Tibial nerve (tissue), 3 donors: ENCODE data around the gene COMP.

Source experiments
- POLR2A ChIP-seq, 2 donors: fragments of 450-650 bp; IDR thresholded peaks; one replicate each; pipeline ENCODE4 v1.6.1; 2017; ENCODE audit warnings: antibody characterized with exemption in 2 of 2, mild to moderate bottlenecking in 2 of 2, moderate library complexity in 2 of 2
- TF ChIP-seq, protein P1 (sequence below), 5 experiments: fragments of 200-600 bp in 3 of 5; fragments of 450-650 bp in 2 of 5; sonication (generic) in 3 of 5; IDR thresholded peaks; one replicate each; pipeline ENCODE4 v1.5.1; 2016 to 2019; ENCODE audit warnings: antibody characterized with exemption in 5 of 5, mild to moderate bottlenecking in 3 of 5, moderate library complexity in 2 of 5

DNA sequence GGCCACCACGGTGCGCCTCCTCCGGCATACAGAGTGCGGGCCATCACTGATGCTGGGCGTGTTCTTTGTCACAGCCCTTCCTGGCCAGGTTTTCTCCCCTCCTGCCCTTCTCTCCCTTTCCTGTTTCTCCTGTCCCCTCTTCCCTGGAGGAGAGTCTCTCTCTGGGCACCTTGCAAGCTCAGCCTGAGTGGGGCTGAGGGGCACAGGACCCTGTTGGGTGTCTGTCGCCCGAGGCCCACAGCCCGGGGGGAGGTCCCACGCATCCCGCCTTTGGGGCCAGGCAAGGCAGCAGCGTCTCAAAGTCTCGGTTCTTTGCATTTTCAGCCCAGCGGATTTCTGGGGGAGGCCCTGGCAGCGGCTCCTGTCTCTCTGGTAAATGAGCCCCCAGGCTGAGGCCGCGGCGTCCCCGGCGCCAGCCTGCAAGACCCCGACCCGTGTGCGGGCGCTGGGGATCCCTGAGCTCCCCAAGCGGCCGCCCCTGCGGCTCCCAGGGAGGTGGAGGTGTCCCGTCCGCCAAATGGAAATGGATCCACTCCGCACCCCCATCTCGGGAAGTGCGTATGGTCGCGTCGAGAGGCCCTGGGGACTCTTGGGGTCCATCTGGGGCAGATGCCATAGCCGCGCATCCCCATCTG is 47.2 kb downstream of the COMP start:
- TF ChIP-seq, protein P1, sequence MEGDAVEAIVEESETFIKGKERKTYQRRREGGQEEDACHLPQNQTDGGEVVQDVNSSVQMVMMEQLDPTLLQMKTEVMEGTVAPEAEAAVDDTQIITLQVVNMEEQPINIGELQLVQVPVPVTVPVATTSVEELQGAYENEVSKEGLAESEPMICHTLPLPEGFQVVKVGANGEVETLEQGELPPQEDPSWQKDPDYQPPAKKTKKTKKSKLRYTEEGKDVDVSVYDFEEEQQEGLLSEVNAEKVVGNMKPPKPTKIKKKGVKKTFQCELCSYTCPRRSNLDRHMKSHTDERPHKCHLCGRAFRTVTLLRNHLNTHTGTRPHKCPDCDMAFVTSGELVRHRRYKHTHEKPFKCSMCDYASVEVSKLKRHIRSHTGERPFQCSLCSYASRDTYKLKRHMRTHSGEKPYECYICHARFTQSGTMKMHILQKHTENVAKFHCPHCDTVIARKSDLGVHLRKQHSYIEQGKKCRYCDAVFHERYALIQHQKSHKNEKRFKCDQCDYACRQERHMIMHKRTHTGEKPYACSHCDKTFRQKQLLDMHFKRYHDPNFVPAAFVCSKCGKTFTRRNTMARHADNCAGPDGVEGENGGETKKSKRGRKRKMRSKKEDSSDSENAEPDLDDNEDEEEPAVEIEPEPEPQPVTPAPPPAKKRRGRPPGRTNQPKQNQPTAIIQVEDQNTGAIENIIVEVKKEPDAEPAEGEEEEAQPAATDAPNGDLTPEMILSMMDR (IDR thresholded peaks at IDR 0.05) = no peak
- TF ChIP-seq POLR2A (IDR thresholded peaks at IDR 0.05) = no peak
